K562 (cell line): ENCODE results near the gene LRRC27. TPM values are rescaled to one million over a fixed set of nuclear protein-coding genes. Genes with fewer than 3 reads are reported as not detected.
A peak's percentile ranks its signal among the peaks of the same experiment; 100 is the strongest.

Source experiments
- ATAC-seq: fragments of 200-7000 bp; cut with Tn5 transposase; 3 replicates; pipeline ENCODE4 v1.9.1; 2020; ENCODE audit warnings: moderate library complexity
- BruUV-seq: library from RNA; stranded (reverse); fragments of 400-500 nt; replicated peaks from 2 replicates; lab custom pipeline; 2021; lab: Mats Ljungman, UMichigan
- CTCF ChIA-PET: fragments of 300-600 bp; formaldehyde crosslinking; extraction: SDS; loops from one replicate; lab custom pipeline; 2021; ENCODE audit warnings: low intra/inter-chr PET ratio; lab: Yijun Ruan, JAX
- POLR2A ChIA-PET: fragments of 300-600, 350-650 bp; sonication (Branson Sonifier 250); formaldehyde crosslinking; extraction: SDS; loops from one replicate; lab custom pipeline; 2021; ENCODE audit warnings: antibody characterized with exemption, inconsistent platforms; lab: Yijun Ruan, JAX
- DNase-seq, 4 experiments: peaks; one replicate each; pipeline versions ENCODE4 v3.0.0 to v3.0.0-alpha.2; 2011 to 2018; ENCODE audit warnings: low spot score in 3 of 4, mixed read lengths in 3 of 4; ENCODE audit errors: extremely low read depth in 1 of 4
- FAIRE-seq: peaks from 2 replicates; lab custom pipeline; 2011; peaks lifted over from hg19 to GRCh38; lab: Jason Lieb, UNC
- H2AFZ ChIP-seq: 2 replicates; pipeline ENCODE4 v1.6.0; 2011; ENCODE audit warnings: low read depth, low read length, control low read depth, inconsistent platforms
- H3K27ac ChIP-seq: fragments of 200-600 bp; 3 replicates; pipeline ENCODE4 v1.8.0; 2011; ENCODE audit warnings: low read depth, mild to moderate bottlenecking, control low read depth, inconsistent platforms, low read length, moderate library complexity, mixed read lengths; ENCODE audit errors: extremely low read depth
- H3K27me3 ChIP-seq, 2 experiments: fragments of 300-600 bp in 1 of 2; 2 replicates in 1 of 2; 3 replicates in 1 of 2; pipeline versions ENCODE4 v1.6.0 to v1.8.0; 2011; ENCODE audit warnings: inconsistent platforms in 2 of 2, low read length in 2 of 2, mild to moderate bottlenecking in 1 of 2, mixed read lengths in 1 of 2, moderate library complexity in 1 of 2; ENCODE audit not compliant: control insufficient read depth in 2 of 2, insufficient read depth in 2 of 2
- H3K36me3 ChIP-seq: fragments of 300-600 bp; 3 replicates; pipeline ENCODE4 v1.8.0; 2011; ENCODE audit warnings: mild to moderate bottlenecking, low read length, inconsistent platforms; ENCODE audit not compliant: control insufficient read depth, insufficient read depth
- H3K4me1 ChIP-seq, 2 experiments: fragments of 200-600 bp in 1 of 2; replicated peaks in 1 of 2; 2 replicates in 1 of 2; 3 replicates in 1 of 2; pipeline versions ENCODE4 v1.5.1 to v1.8.0; 2011; ENCODE audit warnings: inconsistent platforms in 2 of 2, low read length in 2 of 2, mild to moderate bottlenecking in 1 of 2, mixed read lengths in 1 of 2, moderate library complexity in 1 of 2; ENCODE audit not compliant: control insufficient read depth in 2 of 2, insufficient read depth in 2 of 2
- H3K4me2 ChIP-seq: 2 replicates; pipeline ENCODE4 v1.6.1; 2011; ENCODE audit warnings: low read length, control low read depth, inconsistent platforms, mixed read lengths; ENCODE audit not compliant: insufficient read depth
- H3K4me3 ChIP-seq: fragments of 200-600 bp; sonication (generic), shearing (Covaris generic); 2 replicates; pipeline ENCODE4 v1.5.1; 2016; ENCODE audit warnings: control low read depth, inconsistent platforms
- H3K79me2 ChIP-seq: fragments of 200-600 bp; 3 replicates; pipeline ENCODE4 v1.8.0; 2011; ENCODE audit warnings: low read length, inconsistent platforms; ENCODE audit not compliant: control insufficient read depth, insufficient read depth
- H3K9ac ChIP-seq, 2 experiments: 2 replicates each; pipeline versions ENCODE4 v1.6.0 to v1.6.1; 2011; ENCODE audit warnings: low read depth in 2 of 2, low read length in 2 of 2, control low read depth in 1 of 2, inconsistent platforms in 1 of 2, mild to moderate bottlenecking in 1 of 2, mixed read lengths in 1 of 2; ENCODE audit not compliant: insufficient read depth in 1 of 2
- H3K9me1 ChIP-seq: one replicate; pipeline ENCODE4 v1.6.0; 2011; ENCODE audit warnings: inconsistent platforms, mild to moderate bottlenecking, low read length, moderate library complexity; ENCODE audit not compliant: control insufficient read depth, insufficient read depth
- H3K9me3 ChIP-seq: replicated peaks from 2 replicates; pipeline ENCODE4 v1.5.1; 2011; ENCODE audit warnings: low read depth, low read length, inconsistent platforms; ENCODE audit not compliant: control insufficient read depth, insufficient read depth
- H4K20me1 ChIP-seq: replicated peaks from 2 replicates; pipeline ENCODE4 v1.6.1; 2011; ENCODE audit warnings: low read length, inconsistent platforms, mixed read lengths; ENCODE audit not compliant: control insufficient read depth, insufficient read depth
- EWSR1 ChIP-seq: fragments of 450-650 bp; IDR thresholded peaks from 2 replicates; pipeline ENCODE4 v1.6.1; 2018; ENCODE audit warnings: borderline replicate concordance, mild to moderate bottlenecking, low read depth, moderate library complexity; ENCODE audit not compliant: partially characterized antibody
- KLF1 ChIP-seq: fragments of 450-650 bp; IDR thresholded peaks from 2 replicates; pipeline ENCODE4 v1.6.1; 2016; ENCODE audit warnings: missing genetic modification characterization, missing compliant biosample characterization
- MNT ChIP-seq, 2 experiments: fragments of 450-650 bp; conservative IDR thresholded peaks; 2 replicates each; pipeline ENCODE4 v1.6.1; 2017; ENCODE audit warnings: mild to moderate bottlenecking in 2 of 2, moderate library complexity in 2 of 2
- NFYB ChIP-seq: IDR thresholded peaks from 2 replicates; pipeline ENCODE4 v1.6.1; 2011; ENCODE audit warnings: mild to moderate bottlenecking, moderate library complexity; ENCODE audit not compliant: insufficient read length; ENCODE audit errors: extremely low read depth
- POLR2AphosphoS5 ChIP-seq: IDR thresholded peaks from 2 replicates; pipeline ENCODE4 v1.6.1; 2011; ENCODE audit warnings: mild to moderate bottlenecking, low read depth, low read length, moderate library complexity; ENCODE audit not compliant: control insufficient read depth, insufficient read depth
- TAF1 ChIP-seq: IDR thresholded peaks from 2 replicates; pipeline ENCODE4 v1.6.1; 2011; ENCODE audit warnings: mild to moderate bottlenecking, low read length, moderate library complexity; ENCODE audit not compliant: insufficient read depth, control insufficient read depth, severe bottlenecking; ENCODE audit errors: extremely low read depth
- ZKSCAN1 ChIP-seq: fragments of 150-350 bp; IDR thresholded peaks from 2 replicates; pipeline ENCODE4 v1.6.1; 2016; ENCODE audit warnings: low read depth, low read length
- WGBS: fragments of 100-300 bp; shearing (Covaris generic); methylation state at CpG from one replicate; pipeline ENCODE4 v1.1.6; 2016; ENCODE audit warnings: low coverage, mixed read lengths; ENCODE audit not compliant: insufficient coverage; ENCODE audit errors: missing lambda C conversion rate; 5-methylcytosine and 5-hydroxymethylcytosine counted together
- in situ Hi-C: fragments of 300-500 bp; cut with MboI; formaldehyde crosslinking; loops from 4 replicates; pipeline ENCODE4 v1.15.0; 2018; ENCODE audit warnings: inconsistent platforms, mixed read lengths
- intact Hi-C: fragments of 100-400 bp; cut with micrococcal nuclease; formaldehyde crosslinking; loops from 2 replicates; pipeline ENCODE4 v1.14.2; 2022
- polyA plus RNA-seq, 8 experiments: library from polyadenylated mRNA; depleted of rRNA in 4 of 8; stranded (reverse) in 5 of 8; unstranded in 3 of 8; fragments of >200 nt; fragmentation: Nextera tagmentation in 2 of 8; fragmentation: Illumina TruSeq in 1 of 8; extraction: Ambion mirVana in 2 of 8; extraction: Trizol in 1 of 8; gene quantifications; 2 replicates each; pipeline versions ENCODE4 v1.2.1 to v1.2.3, GENCODE V29; 2011 to 2014; ENCODE audit warnings: inconsistent platforms in 1 of 8, missing spikeins in 1 of 8
- total RNA-seq, 7 experiments: library from RNA; depleted of rRNA in 6 of 7; stranded (reverse); fragments of >200 nt in 6 of 7; fragmentation: Illumina TruSeq in 2 of 7; extraction: Trizol in 2 of 7; gene quantifications; 2 replicates each; pipeline versions ENCODE4 v1.2.1 to v1.2.3, GENCODE V29; 2011 to 2021; ENCODE audit warnings: low replicate concordance in 1 of 7
- TF ChIP-seq, protein P1 (sequence below): sonication (generic); formaldehyde crosslinking; IDR thresholded peaks from 2 replicates; pipeline ENCODE4 v1.9.0; 2022; ENCODE audit warnings: mild to moderate bottlenecking, missing genetic modification reagents
- TF ChIP-seq, protein P2 (sequence below): fragments of 250-450 bp; sonication (Bioruptor Pico); IDR thresholded peaks from 2 replicates; pipeline ENCODE4 v1.6.1; 2021; ENCODE audit warnings: mild to moderate bottlenecking
- TF ChIP-seq, protein P3 (sequence below), 2 experiments: fragments of 450-650 bp in 1 of 2; IDR thresholded peaks; 2 replicates each; pipeline ENCODE4 v1.6.1; 2011 to 2017; ENCODE audit warnings: low read depth in 2 of 2, antibody characterized with exemption in 1 of 2, borderline replicate concordance in 1 of 2, low read length in 1 of 2, mild to moderate bottlenecking in 1 of 2, mixed read lengths in 1 of 2; ENCODE audit not compliant: control insufficient read depth in 1 of 2

The LRRC27 gene
- total and polyA plus RNA-seq, 9 of the 15 experiments (the other 6 are each of a cell fraction or from before 2014, with no cell fraction given) = 0.10 to 2.7 (median 1.4) TPM

- TF ChIP-seq, protein P1, sequence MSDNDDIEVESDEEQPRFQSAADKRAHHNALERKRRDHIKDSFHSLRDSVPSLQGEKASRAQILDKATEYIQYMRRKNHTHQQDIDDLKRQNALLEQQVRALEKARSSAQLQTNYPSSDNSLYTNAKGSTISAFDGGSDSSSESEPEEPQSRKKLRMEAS (CRISPR knock-in tag) = peak; percentile 66
These were observed 91.2 kb downstream of the LRRC27 start (continued) for GRCh38 chr10:132422903-132423825.

DNA sequence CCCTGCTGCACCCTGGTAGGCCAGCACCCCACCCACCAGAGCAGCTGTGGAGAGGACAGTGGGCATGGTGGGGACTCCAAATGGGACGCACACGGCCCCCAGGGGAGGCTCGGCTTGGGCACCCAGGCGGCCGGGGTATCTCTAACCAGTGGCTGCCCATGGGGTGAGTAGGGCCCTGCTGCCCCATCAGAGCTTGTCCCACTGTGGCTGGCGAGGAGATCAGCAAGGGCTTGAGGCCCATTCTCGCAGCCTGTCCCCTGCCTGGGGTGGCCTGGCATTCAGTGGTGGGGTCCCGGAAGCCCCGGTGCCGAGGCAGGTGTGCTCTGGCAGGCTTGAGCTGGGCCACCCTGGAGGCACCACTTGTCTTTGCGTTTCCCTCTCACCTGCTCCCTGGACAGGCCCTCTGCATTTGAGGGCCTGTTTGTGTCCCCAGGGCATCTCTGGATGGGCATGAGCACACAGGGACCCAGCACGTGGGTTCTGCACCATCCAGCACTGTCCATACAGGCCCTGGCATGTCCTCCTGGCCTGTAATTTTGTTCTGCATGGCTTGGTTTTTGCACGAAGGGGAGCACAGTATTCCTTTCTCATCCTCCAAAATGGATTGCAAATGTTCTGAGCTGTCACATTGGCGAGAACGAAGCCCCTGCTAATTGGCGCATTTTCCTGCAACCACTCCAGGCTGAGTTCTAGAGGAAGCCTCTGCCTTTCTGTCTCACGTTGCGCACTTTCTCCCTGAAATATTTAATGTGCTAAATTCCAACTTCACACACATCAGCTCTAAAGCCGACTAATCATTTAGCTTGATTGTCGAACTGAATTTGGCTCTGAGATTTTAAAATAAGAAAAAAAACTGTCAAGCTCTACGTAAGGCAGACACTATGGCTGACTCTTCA, 92.2 kb downstream of the LRRC27 start:
- no peak overlapping the region for H3K27ac ChIP-seq
- no peak overlapping the region for H3K9ac ChIP-seq
- WGBS = 52% methylated on average over 13 of the region's 21 CpGs
- no peaks in the 10 kb centered on the region for H3K36me3 ChIP-seq
- H3K4me1 ChIP-seq = peaks cover 18 to 49% of the 10 kb centered on the region in 2 experiments
- in situ Hi-C loops = no loop called here
- no peaks in the 10 kb centered on the region for H3K27me3 ChIP-seq
- H3K9me1 ChIP-seq = no peaks in the 10 kb centered on the region
- DNase-seq = no peak
- no peaks in the 10 kb centered on the region; the same call in 2 of the 3 replicates for H3K79me2 ChIP-seq
- BruUV-seq = no TSS peak
- H3K4me3 ChIP-seq = no peak overlapping the region
- no peak for FAIRE-seq
- ChIA-PET CTCF (no interaction called here), POLR2A (interaction anchor here (1.2 kb wide), 1 partner anchor 20 kb away, joined by 3 read pairs; no protein-coding TSS in a partner anchor)
- no peak for ATAC-seq
- H4K20me1 ChIP-seq = no peaks in the 10 kb centered on the region
- no peak overlapping the region for H2AFZ ChIP-seq
- H3K9me3 ChIP-seq = no peaks in the 10 kb centered on the region
- no peak overlapping the region for H3K4me2 ChIP-seq
- intact Hi-C loops = no loop called here
- TF ChIP-seq MNT (conservative IDR thresholded peaks at IDR 0.05) = no peak
- no peak for TF ChIP-seq KLF1 (tag)
- no peak for TF ChIP-seq ZKSCAN1
- no peak for TF ChIP-seq NFYB
- TF ChIP-seq POLR2AphosphoS5 = no peak
- TF ChIP-seq TAF1 = no peak
- TF ChIP-seq, protein P2, sequence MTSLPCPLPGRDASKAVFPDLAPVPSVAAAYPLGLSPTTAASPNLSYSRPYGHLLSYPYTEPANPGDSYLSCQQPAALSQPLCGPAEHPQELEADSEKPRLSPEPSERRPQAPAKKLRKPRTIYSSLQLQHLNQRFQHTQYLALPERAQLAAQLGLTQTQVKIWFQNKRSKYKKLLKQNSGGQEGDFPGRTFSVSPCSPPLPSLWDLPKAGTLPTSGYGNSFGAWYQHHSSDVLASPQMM (CRISPR knock-in tag) = no peak
- TF ChIP-seq, protein P3, sequence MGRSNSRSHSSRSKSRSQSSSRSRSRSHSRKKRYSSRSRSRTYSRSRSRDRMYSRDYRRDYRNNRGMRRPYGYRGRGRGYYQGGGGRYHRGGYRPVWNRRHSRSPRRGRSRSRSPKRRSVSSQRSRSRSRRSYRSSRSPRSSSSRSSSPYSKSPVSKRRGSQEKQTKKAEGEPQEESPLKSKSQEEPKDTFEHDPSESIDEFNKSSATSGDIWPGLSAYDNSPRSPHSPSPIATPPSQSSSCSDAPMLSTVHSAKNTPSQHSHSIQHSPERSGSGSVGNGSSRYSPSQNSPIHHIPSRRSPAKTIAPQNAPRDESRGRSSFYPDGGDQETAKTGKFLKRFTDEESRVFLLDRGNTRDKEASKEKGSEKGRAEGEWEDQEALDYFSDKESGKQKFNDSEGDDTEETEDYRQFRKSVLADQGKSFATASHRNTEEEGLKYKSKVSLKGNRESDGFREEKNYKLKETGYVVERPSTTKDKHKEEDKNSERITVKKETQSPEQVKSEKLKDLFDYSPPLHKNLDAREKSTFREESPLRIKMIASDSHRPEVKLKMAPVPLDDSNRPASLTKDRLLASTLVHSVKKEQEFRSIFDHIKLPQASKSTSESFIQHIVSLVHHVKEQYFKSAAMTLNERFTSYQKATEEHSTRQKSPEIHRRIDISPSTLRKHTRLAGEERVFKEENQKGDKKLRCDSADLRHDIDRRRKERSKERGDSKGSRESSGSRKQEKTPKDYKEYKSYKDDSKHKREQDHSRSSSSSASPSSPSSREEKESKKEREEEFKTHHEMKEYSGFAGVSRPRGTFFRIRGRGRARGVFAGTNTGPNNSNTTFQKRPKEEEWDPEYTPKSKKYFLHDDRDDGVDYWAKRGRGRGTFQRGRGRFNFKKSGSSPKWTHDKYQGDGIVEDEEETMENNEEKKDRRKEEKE (IDR thresholded peaks at IDR 0.05; ENCODE audit: borderline replicate concordance in 1 of 2, control insufficient read depth in 1 of 2, low read depth in 2 of 2, low read length in 1 of 2) = no peak
- no peak for TF ChIP-seq EWSR1
